Activated naive CD4-positive, alpha-beta T cell treated with Interleukin-2 at 50 U/mL for 16 hours (primary cell): Measurements from ENCODE around the gene FAM170B.

Experiments used
- DNase-seq: peaks from one replicate; pipeline ENCODE4 v3.0.0-alpha.2; 2020

FAM170B gene

GRCh38 chr10:49151025-49151445, 17.2 kb upstream of the FAM170B start:
- DNase-seq, result no peak

- DNase-seq, result no peak
Observed at GRCh38 chr10:49150426-49150825, 16.6 kb upstream of the FAM170B start.

GRCh38 chr10:49149881-49150280, 16.1 kb upstream of the FAM170B start:
- no peak for DNase-seq

- DNase-seq, result no peak
Observed at GRCh38 chr10:49144058-49144720, 10.4 kb upstream of the FAM170B start.

- no peak for DNase-seq
Observed at GRCh38 chr10:49143249-49143648, 9.4 kb upstream of the FAM170B start.

- DNase-seq, result no peak
Observed at GRCh38 chr10:49141541-49142332, 7.9 kb upstream of the FAM170B start.

- DNase-seq, result no peak
Observed at GRCh38 chr10:49140304-49141177, 6.7 kb upstream of the FAM170B start.

GRCh38 chr10:49139846-49140195, 6.0 kb upstream of the FAM170B start:
- DNase-seq, result no peak

- DNase-seq, result no peak
Observed at GRCh38 chr10:49139028-49139845, 5.4 kb upstream of the FAM170B start.

GRCh38 chr10:49138361-49138891, 4.6 kb upstream of the FAM170B start:
- no peak for DNase-seq

- DNase-seq, result no peak
Observed at GRCh38 chr10:49136525-49136924, 2.7 kb upstream of the FAM170B start.

GRCh38 chr10:49135575-49136313, 1.9 kb upstream of the FAM170B start:
- DNase-seq, result no peak

GRCh38 chr10:49134327-49134726, 506 bp upstream of the FAM170B start:
- DNase-seq, result no peak

- DNase-seq, result no peak
Observed at GRCh38 chr10:49132362-49132737, 1.5 kb downstream of the FAM170B start.

GRCh38 chr10:49131507-49132361, 2.1 kb downstream of the FAM170B start:
- DNase-seq, result no peak

GRCh38 chr10:49129376-49129775, 4.4 kb downstream of the FAM170B start:
- DNase-seq, result no peak

- DNase-seq, result no peak
Observed at GRCh38 chr10:49128854-49129253, 5.0 kb downstream of the FAM170B start.

- DNase-seq, result no peak
Observed at GRCh38 chr10:49123981-49124950, 9.6 kb downstream of the FAM170B start.

- no peak for DNase-seq
Observed at GRCh38 chr10:49120911-49121310, 12.9 kb downstream of the FAM170B start.
